Endothelial cell of umbilical vein (primary cell): ENCODE data around the gene MPC2. TPM values are rescaled to one million over a fixed set of nuclear protein-coding genes. Genes with fewer than 3 reads are reported as not detected.

ENCODE experiments used
- BruUV-seq: library from RNA; stranded (reverse); fragments of 400-500 nt; replicated peaks from 2 replicates; lab custom pipeline; 2021; lab: Mats Ljungman, UMichigan
- CTCF ChIA-PET: fragments of 300-600, 350-600 bp; sonication (Branson Sonifier 250); formaldehyde crosslinking; loops from one replicate; lab custom pipeline; 2021; ENCODE audit warnings: antibody characterized with exemption, inconsistent platforms; lab: Charles Lee
- POLR2A ChIA-PET: fragments of 300-600, 350-600 bp; sonication (Branson Sonifier 250); formaldehyde crosslinking; loops from one replicate; lab custom pipeline; 2021; ENCODE audit warnings: antibody characterized with exemption, inconsistent platforms; lab: Charles Lee
- DNase-seq: peaks from one replicate; pipeline ENCODE4 v3.0.0-alpha.2; 2011; ENCODE audit warnings: low read depth, low spot score
- FAIRE-seq: peaks from 2 replicates; lab custom pipeline; 2011; peaks lifted over from hg19 to GRCh38; lab: Jason Lieb, UNC
- H2AFZ ChIP-seq: 2 replicates; pipeline ENCODE4 v1.6.0; 2012; ENCODE audit warnings: low read depth, low read length, control low read depth, inconsistent platforms
- H3K27ac ChIP-seq: 2 replicates; pipeline ENCODE4 v1.5.1; 2011; ENCODE audit warnings: low read depth, mild to moderate bottlenecking, control low read depth, low read length, moderate library complexity; ENCODE audit not compliant: insufficient read depth
- H3K27me3 ChIP-seq, 2 experiments: 2 replicates each; pipeline versions ENCODE4 v1.6.0 to v1.6.1; 2011; ENCODE audit warnings: low read length in 2 of 2, mixed read lengths in 1 of 2; ENCODE audit not compliant: control insufficient read depth in 2 of 2, insufficient read depth in 2 of 2
- H3K36me3 ChIP-seq, 2 experiments: 2 replicates in 1 of 2; 3 replicates in 1 of 2; pipeline ENCODE4 v1.5.1; 2011; ENCODE audit warnings: low read length in 2 of 2, mild to moderate bottlenecking in 1 of 2, moderate library complexity in 1 of 2; ENCODE audit not compliant: control insufficient read depth in 2 of 2, insufficient read depth in 2 of 2; ENCODE audit errors: extremely low read depth in 1 of 2
- H3K4me1 ChIP-seq: 3 replicates; pipeline ENCODE4 v1.5.1; 2011; ENCODE audit warnings: mild to moderate bottlenecking, low read length; ENCODE audit not compliant: control insufficient read depth, insufficient read depth; ENCODE audit errors: extremely low read depth
- H3K4me2 ChIP-seq: 2 replicates; pipeline ENCODE4 v1.6.1; 2011; ENCODE audit warnings: low read length, control low read depth, mixed read lengths; ENCODE audit not compliant: insufficient read depth
- H3K4me3 ChIP-seq, 3 experiments: fragments of 200-600 bp in 1 of 3; sonication (generic), shearing (Covaris generic) in 1 of 3; replicated peaks in 1 of 3; 2 replicates each; pipeline ENCODE4 v1.5.1; 2011 to 2016; ENCODE audit warnings: control low read depth in 3 of 3, low read length in 3 of 3, mild to moderate bottlenecking in 2 of 3, inconsistent platforms in 1 of 3, low read depth in 1 of 3, moderate library complexity in 1 of 3; ENCODE audit not compliant: insufficient read depth in 1 of 3
- H3K79me2 ChIP-seq: 2 replicates; pipeline ENCODE4 v1.6.0; 2012; ENCODE audit warnings: low read length, inconsistent platforms; ENCODE audit not compliant: control insufficient read depth, insufficient read depth
- H3K9ac ChIP-seq: replicated peaks from 2 replicates; pipeline ENCODE3; 2011; ENCODE audit warnings: low read length, control low read depth; ENCODE audit not compliant: insufficient read depth; ENCODE audit errors: extremely low read depth
- H3K9me1 ChIP-seq: replicated peaks from 3 replicates; pipeline ENCODE4 v1.6.0; 2011; ENCODE audit warnings: mild to moderate bottlenecking, low read length; ENCODE audit not compliant: control insufficient read depth, insufficient read depth; ENCODE audit errors: extremely low read depth
- H3K9me3 ChIP-seq: replicated peaks from 2 replicates; pipeline ENCODE4 v1.5.1; 2012; ENCODE audit warnings: low read length, inconsistent platforms; ENCODE audit not compliant: control insufficient read depth, insufficient read depth
- H4K20me1 ChIP-seq: replicated peaks from 2 replicates; pipeline ENCODE3; 2011; ENCODE audit warnings: mild to moderate bottlenecking, low read length; ENCODE audit not compliant: control insufficient read depth, insufficient read depth; ENCODE audit errors: extremely low read depth
- CTCF ChIP-seq, 2 donors: IDR thresholded peaks; 1 replicate in 1 of 2; 2 replicates in 1 of 2; pipeline ENCODE4 v1.5.1; 2011; ENCODE audit warnings: low read length in 2 of 2, mild to moderate bottlenecking in 2 of 2, moderate library complexity in 2 of 2, control low read depth in 1 of 2, inconsistent platforms in 1 of 2, low read depth in 1 of 2; ENCODE audit not compliant: insufficient read depth in 1 of 2; ENCODE audit errors: extremely low read depth in 1 of 2
- EZH2 ChIP-seq: IDR thresholded peaks from 2 replicates; pipeline ENCODE4 v1.6.1; 2012; ENCODE audit warnings: borderline replicate concordance, low read depth, mild to moderate bottlenecking, moderate library complexity, low read length, inconsistent platforms; ENCODE audit not compliant: severe bottlenecking
- FOS ChIP-seq: IDR thresholded peaks from 2 replicates; pipeline ENCODE4 v1.6.1; 2011; ENCODE audit warnings: mild to moderate bottlenecking, low read length, moderate library complexity, borderline replicate concordance; ENCODE audit not compliant: insufficient read depth
- GATA2 ChIP-seq: IDR thresholded peaks from 2 replicates; pipeline ENCODE4 v1.7.0; 2011; ENCODE audit warnings: low read depth, mild to moderate bottlenecking, moderate library complexity, mixed read lengths, low read length; ENCODE audit not compliant: insufficient read length, insufficient read depth
- JUN ChIP-seq: IDR thresholded peaks from 2 replicates; pipeline ENCODE4 v1.6.1; 2011; ENCODE audit warnings: borderline replicate concordance, low read depth; ENCODE audit not compliant: insufficient read length, insufficient read depth
- MYC ChIP-seq: IDR thresholded peaks from one replicate; pipeline ENCODE4 v1.6.1; 2011; ENCODE audit warnings: mild to moderate bottlenecking, low read depth, low read length
- POLR2A ChIP-seq: IDR thresholded peaks from 2 replicates; pipeline ENCODE4 v1.6.1; 2012; ENCODE audit warnings: low read depth, mild to moderate bottlenecking, control low read depth, low read length
- POLR2AphosphoS5 ChIP-seq: IDR thresholded peaks from 2 replicates; pipeline ENCODE4 v1.6.1; 2012; ENCODE audit warnings: low read depth, mild to moderate bottlenecking, control low read depth, low read length, moderate library complexity; ENCODE audit not compliant: insufficient read depth
- dilution Hi-C: fragments of 300-500 bp; cut with MboI; formaldehyde crosslinking; loops from one replicate; pipeline ENCODE4 v1.15.0; 2019; ENCODE audit warnings: low sequenced_read_pairs; ENCODE audit not compliant: extremely low pct_ligation_motif_present
- intact Hi-C: fragments of 100-400 bp; cut with micrococcal nuclease; formaldehyde crosslinking; loops from one replicate; pipeline ENCODE4 v1.10.0; 2022
- polyA plus RNA-seq, 4 experiments: library from polyadenylated mRNA; depleted of rRNA in 3 of 4; stranded (reverse) in 3 of 4; unstranded in 1 of 4; fragments of >200 nt; gene quantifications; 2 replicates each; pipeline versions ENCODE4 v1.2.1 to v1.2.3, GENCODE V29; 2011 to 2012; ENCODE audit warnings: missing spikeins in 1 of 4
- total RNA-seq: library from RNA; stranded (reverse); gene quantifications from 2 replicates; pipeline ENCODE4 v1.2.3, GENCODE V29; 2021
- TF ChIP-seq, protein P1 (sequence below): IDR thresholded peaks from 2 replicates; pipeline ENCODE4 v1.6.1; 2011; ENCODE audit not compliant: insufficient read depth, insufficient read length

Gene MPC2
- total and polyA plus RNA-seq, 2 donors (not counting 3 experiments of a cell fraction or from before 2014, with no cell fraction given): 14.9 to 35.8 TPM

GRCh38 chr1:167940264-167940663, 3.4 kb upstream of the MPC2 start:
- intact Hi-C loops (no loop called here), dilution Hi-C loops (no loop called here)
- H3K4me2 ChIP-seq: no peak overlapping the region
- no peak overlapping the region for H3K27ac ChIP-seq
- H3K9me1 ChIP-seq: no peaks in the 10 kb centered on the region
- no peaks in the 10 kb centered on the region for H3K36me3 ChIP-seq
- no peak overlapping the region for H3K9ac ChIP-seq
- H2AFZ ChIP-seq: no peak overlapping the region
- FAIRE-seq (no peak), DNase-seq (no peak)
- H3K4me1 ChIP-seq: peaks cover 5% of the 10 kb centered on the region
- no peaks in the 10 kb centered on the region for H3K9me3 ChIP-seq
- no TSS peak for BruUV-seq
- H3K27me3 ChIP-seq: no peaks in the 10 kb centered on the region
- H4K20me1 ChIP-seq: no peaks in the 10 kb centered on the region
- H3K4me3 ChIP-seq: no peak overlapping the region
- POLR2A ChIA-PET: no interaction called here
- peaks cover 69% of the 10 kb centered on the region for H3K79me2 ChIP-seq
- TF ChIP-seq POLR2AphosphoS5 (no peak), JUN (no peak), POLR2A (no peak), GATA2 (no peak), CTCF (IDR thresholded peaks at IDR 0.05; ENCODE audit: extremely low read depth in 1 of 2, insufficient read depth in 1 of 2, low read depth in 1 of 2, low read length in 2 of 2) (no peak), MYC (no peak), EZH2 (no peak), FOS (no peak)
- TF ChIP-seq, protein P1, sequence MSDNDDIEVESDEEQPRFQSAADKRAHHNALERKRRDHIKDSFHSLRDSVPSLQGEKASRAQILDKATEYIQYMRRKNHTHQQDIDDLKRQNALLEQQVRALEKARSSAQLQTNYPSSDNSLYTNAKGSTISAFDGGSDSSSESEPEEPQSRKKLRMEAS: no peak
- CTCF ChIA-PET: no interaction called here
